GM21423 (cell line): ENCODE results near the gene SELENOT.

ENCODE experiments used
- ATAC-seq: cut with Tn5 transposase; IDR thresholded peaks from one replicate; pipeline ENCODE4 v1.9.1; 2021; ENCODE audit warnings: mild to moderate bottlenecking, moderate library complexity; ENCODE audit not compliant: unreplicated experiment

Gene SELENOT

GRCh38 chr3:150662410-150663200 is 59.5 kb downstream of the SELENOT start:
- no peak for ATAC-seq

- no peak for ATAC-seq
These were observed 60.3 kb downstream of the SELENOT start for GRCh38 chr3:150663461-150663860.

- ATAC-seq: no peak
These were observed 63.0 kb downstream of the SELENOT start for GRCh38 chr3:150666167-150666566.

DNA sequence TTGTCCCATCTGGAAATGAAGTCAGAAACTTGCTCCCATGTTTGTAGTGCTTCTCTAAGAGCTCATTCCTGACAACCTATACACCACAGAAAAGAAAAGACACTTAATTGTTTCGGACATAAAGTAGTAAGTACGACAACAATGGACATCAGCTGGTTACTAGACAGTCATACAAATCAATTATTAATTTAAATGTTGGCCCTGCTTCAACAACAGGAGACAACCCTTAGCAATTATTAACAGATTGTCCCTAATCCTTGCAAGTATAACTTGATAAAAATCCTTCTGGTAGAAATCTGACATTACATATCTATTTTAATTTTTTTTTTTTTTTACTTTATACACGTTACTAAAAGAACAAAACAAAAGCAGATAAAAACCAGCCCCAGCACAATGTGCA is 70.8 kb downstream of the SELENOT start:
- no peak for ATAC-seq

DNA sequence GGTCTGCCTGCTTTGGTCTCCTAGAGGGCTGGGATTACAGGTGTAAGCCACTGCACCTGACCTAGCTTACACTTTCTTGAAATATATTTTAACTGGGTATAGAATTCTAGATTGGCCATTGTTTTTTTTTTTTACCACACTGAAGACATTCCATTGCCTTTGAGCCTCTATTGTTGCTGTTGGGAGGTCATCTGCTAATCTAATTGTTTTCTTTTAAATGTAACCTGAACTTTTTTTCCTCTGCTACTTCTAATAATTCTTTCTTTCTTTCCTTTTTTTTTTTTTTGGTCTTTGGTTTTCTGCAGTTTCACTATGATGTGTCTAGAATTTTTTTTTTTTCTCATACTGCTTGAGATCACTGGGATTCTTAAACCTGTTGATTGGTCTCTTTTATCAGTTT is 72.5 kb downstream of the SELENOT start:
- ATAC-seq: no peak
